Inflammatory macrophage treated with lipopolysaccharide for 1 hour (primary cell): ENCODE results near the gene C14orf180.

Source experiments
- DNase-seq, 2 donors: peaks; one replicate each; pipeline ENCODE4 v3.0.0-alpha.2; 2020 to 2022

C14orf180 gene

GRCh38 chr14:104579507-104579906, at the start of gene C14orf180:
Gene C14orf180 (plus strand): TSS chr14:104579764. CDS start chr14:104586431, 6,667 bp downstream.
- DNase-seq: no peak

- no peak for DNase-seq
Measured at GRCh38 chr14:104530646-104531045, 48.9 kb upstream of the C14orf180 start.

GRCh38 chr14:104531421-104532190, 48.0 kb upstream of the C14orf180 start:
- no peak for DNase-seq

- DNase-seq: no peak
Measured at GRCh38 chr14:104532191-104532555, 47.4 kb upstream of the C14orf180 start.

- DNase-seq: no peak
Measured at GRCh38 chr14:104534036-104534435, 45.5 kb upstream of the C14orf180 start.

- DNase-seq: no peak
Measured at GRCh38 chr14:104536942-104537612, 42.5 kb upstream of the C14orf180 start.

GRCh38 chr14:104537613-104537988, 42.0 kb upstream of the C14orf180 start:
- DNase-seq: no peak

- DNase-seq: no peak
Measured at GRCh38 chr14:104541905-104542465, 37.6 kb upstream of the C14orf180 start.

GRCh38 chr14:104542871-104543830, 36.4 kb upstream of the C14orf180 start:
- no peak for DNase-seq

- no peak for DNase-seq
Measured at GRCh38 chr14:104544362-104544961, 35.1 kb upstream of the C14orf180 start.

- DNase-seq: no peak
Measured at GRCh38 chr14:104545151-104545941, 34.2 kb upstream of the C14orf180 start.

- no peak for DNase-seq
Measured at GRCh38 chr14:104545942-104546501, 33.5 kb upstream of the C14orf180 start.

- no peak for DNase-seq
Measured at GRCh38 chr14:104546591-104547309, 32.8 kb upstream of the C14orf180 start.

GRCh38 chr14:104547310-104547997, 32.1 kb upstream of the C14orf180 start:
- DNase-seq: no peak

- no peak for DNase-seq
Measured at GRCh38 chr14:104547998-104548700, 31.4 kb upstream of the C14orf180 start.

- no peak for DNase-seq
Measured at GRCh38 chr14:104548802-104549535, 30.6 kb upstream of the C14orf180 start.

- DNase-seq: no peak
Measured at GRCh38 chr14:104549536-104550339, 29.8 kb upstream of the C14orf180 start.
